ENCODE results near the gene CD248.

The CD248 gene

DNA sequence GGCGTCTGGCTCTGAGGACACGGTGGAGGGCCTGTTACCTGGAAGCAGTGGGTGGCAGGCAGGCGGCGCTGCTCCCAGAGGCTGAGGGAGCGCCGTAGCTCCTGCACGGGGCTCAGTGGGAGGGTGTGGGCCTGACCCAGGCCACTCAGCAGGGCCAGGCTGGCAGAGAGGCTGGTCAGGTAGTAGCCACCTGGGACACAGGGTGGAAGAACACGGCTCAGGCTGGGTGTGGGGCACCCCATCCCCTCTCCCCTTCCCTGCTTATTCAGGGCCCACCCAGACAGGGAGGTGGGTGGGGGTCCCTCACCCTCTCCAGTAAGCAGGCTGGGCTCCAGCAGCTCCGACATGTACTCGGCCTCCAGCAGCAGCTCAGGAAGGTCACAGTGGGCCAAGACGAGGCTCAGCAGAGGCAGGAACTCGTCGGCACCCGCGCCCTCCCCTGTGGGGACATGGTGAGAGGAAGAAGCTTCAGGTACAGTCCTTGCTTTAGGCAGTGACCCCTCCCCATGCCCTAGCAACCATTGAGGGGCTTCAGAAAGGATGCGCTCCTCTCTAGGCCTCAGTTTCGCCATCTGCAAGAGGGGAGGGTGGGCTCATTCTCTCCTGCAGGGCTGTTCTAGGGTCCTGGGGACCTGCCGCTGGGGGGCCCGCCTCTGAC lies 16.5 kb upstream of the CD248 start:
- TF ChIP-seq, protein P1, sequence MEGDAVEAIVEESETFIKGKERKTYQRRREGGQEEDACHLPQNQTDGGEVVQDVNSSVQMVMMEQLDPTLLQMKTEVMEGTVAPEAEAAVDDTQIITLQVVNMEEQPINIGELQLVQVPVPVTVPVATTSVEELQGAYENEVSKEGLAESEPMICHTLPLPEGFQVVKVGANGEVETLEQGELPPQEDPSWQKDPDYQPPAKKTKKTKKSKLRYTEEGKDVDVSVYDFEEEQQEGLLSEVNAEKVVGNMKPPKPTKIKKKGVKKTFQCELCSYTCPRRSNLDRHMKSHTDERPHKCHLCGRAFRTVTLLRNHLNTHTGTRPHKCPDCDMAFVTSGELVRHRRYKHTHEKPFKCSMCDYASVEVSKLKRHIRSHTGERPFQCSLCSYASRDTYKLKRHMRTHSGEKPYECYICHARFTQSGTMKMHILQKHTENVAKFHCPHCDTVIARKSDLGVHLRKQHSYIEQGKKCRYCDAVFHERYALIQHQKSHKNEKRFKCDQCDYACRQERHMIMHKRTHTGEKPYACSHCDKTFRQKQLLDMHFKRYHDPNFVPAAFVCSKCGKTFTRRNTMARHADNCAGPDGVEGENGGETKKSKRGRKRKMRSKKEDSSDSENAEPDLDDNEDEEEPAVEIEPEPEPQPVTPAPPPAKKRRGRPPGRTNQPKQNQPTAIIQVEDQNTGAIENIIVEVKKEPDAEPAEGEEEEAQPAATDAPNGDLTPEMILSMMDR (IDR thresholded peaks at IDR 0.05; ENCODE audit: insufficient read depth, low read length, poor library complexity, severe bottlenecking) = no peak
- no peak for TF ChIP-seq EZH2phosphoT487 (conservative IDR thresholded peaks at IDR 0.05; ENCODE audit: low read length)
- Histone ChIP-seq H3K4me2 (ENCODE audit: low read depth, low read length, poor library complexity, severe bottlenecking) (no peak overlapping the region), H3K9me2 (replicated peaks; ENCODE audit: insufficient read depth, low read length) (no peaks in the 10 kb centered on the region), H3K79me2 (ENCODE audit: insufficient read depth, low read length) (no peaks in the 10 kb centered on the region), H3K36me3 (ENCODE audit: low read length) (no peaks in the 10 kb centered on the region), H4K20me1 (ENCODE audit: low read depth, low read length) (no peaks in the 10 kb centered on the region), H3K9ac (ENCODE audit: low read length) (no peak overlapping the region), H3K27me3 (ENCODE audit: low read length) (no peaks in the 10 kb centered on the region), H3K27ac (ENCODE audit: low read depth, low read length) (no peak overlapping the region), H3K9me3 (ENCODE audit: insufficient read depth, low read length) (no peaks in the 10 kb centered on the region), H3F3A (ENCODE audit: insufficient read depth) (no peaks in the 10 kb centered on the region), H2AFZ (ENCODE audit: low read depth, low read length, severe bottlenecking) (no peak overlapping the region), H3K4me3 (ENCODE audit: insufficient read depth, low read length, poor library complexity, severe bottlenecking) (no peak overlapping the region)

DNA sequence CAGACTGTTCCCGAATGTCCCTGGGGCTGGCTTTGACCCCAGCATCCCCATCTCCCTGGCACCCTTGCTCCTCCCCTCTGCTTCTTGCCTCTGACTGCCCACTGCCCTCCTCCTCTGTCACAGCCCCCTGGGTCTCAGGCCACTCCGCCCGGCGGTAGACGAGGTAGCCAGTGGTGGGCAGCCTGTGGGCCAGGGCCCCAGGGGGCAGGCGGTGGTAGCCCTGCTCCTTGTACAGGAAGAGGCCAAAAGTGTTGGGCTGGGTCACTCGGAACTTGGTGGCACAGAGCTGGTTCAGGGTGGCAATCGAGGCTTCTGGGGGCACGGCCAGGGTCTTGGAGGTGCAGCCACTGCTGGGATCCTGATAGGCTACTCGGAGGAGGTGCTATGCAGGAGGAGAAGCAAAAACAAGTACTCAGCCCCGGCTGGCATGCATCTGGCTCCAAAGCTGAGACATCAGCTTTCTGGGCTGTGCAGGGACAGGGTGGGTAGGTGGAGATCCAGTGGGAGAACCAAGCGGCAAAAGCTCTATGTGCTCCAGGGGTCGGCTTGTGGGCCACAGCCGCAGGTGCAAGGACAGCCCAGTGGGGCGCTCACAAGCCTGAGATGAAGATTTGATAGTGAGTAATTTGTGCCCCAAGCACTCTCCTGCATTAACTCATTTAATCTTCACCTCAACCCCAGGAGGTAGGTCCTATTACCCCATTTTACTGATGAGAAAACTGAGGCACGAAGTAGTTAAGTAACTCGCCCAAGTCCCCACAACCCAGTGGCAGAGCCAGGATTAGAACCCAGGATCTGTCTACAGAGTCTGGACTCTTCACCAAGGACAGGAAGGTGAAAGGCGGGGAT lies 15.8 kb upstream of the CD248 start:
- TF ChIP-seq, protein P1 (IDR thresholded peaks at IDR 0.05; ENCODE audit: insufficient read depth, low read length, poor library complexity, severe bottlenecking) = no peak
- TF ChIP-seq EZH2phosphoT487 (conservative IDR thresholded peaks at IDR 0.05; ENCODE audit: low read length) = no peak
- H3K9me2 ChIP-seq (replicated peaks; ENCODE audit: insufficient read depth, low read length) = no peaks in the 10 kb centered on the region
- no peaks in the 10 kb centered on the region for H4K20me1 ChIP-seq (ENCODE audit: low read depth, low read length)
- no peaks in the 10 kb centered on the region for H3F3A ChIP-seq (ENCODE audit: insufficient read depth)
- H3K27me3 ChIP-seq (ENCODE audit: low read length) = no peaks in the 10 kb centered on the region
- H2AFZ ChIP-seq (ENCODE audit: low read depth, low read length, severe bottlenecking) = no peak overlapping the region
- no peaks in the 10 kb centered on the region for H3K79me2 ChIP-seq (ENCODE audit: insufficient read depth, low read length)
- no peak overlapping the region for H3K4me3 ChIP-seq (ENCODE audit: insufficient read depth, low read length, poor library complexity, severe bottlenecking)
- H3K4me2 ChIP-seq (ENCODE audit: low read depth, low read length, poor library complexity, severe bottlenecking) = no peak overlapping the region
- H3K9ac ChIP-seq (ENCODE audit: low read length) = no peak overlapping the region
- no peaks in the 10 kb centered on the region for H3K36me3 ChIP-seq (ENCODE audit: low read length)
- no peak overlapping the region for H3K27ac ChIP-seq (ENCODE audit: low read depth, low read length)
- H3K9me3 ChIP-seq (ENCODE audit: insufficient read depth, low read length) = no peaks in the 10 kb centered on the region

DNA sequence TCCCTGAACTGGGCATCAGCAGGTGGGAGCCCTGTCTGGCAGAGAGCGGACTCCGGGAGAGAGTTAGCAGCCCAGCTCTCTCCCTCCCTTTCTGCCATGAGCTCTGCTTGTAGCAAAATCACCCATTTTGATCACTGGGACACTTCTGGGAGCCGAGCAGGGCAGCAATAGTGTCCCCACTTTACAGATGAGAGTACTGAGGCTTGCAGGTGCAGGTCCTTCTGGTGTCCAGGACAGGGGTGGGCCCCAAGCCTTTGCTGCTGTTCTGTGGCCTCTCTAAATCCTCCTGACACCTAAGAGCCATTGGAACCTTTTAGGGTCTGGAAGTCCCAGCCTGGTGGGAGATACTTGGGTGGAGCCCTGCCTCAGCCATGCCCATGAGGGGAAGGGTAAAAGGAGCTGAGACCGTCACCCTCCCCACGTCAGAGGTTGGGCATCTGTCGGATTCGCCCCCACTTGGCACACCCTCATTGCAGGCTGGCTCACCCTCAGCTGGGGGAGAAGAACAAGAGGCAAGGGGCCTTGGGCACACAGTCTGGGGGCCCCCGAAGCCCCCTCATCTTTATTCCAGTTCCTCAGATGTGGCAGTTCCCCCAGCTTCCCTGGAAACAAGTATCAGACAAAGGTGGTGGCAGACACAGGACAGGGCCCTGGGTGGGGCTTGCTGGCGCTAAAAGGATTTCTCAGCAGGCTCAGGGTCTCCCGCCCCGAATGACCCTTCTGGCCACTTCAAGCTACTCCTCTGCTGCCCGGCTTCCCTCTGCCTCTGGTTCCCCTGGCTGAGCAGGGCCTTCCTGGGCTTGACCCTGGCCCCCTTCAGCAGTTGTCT lies 14.9 kb upstream of the CD248 start:
- TF ChIP-seq, protein P1 (IDR thresholded peaks at IDR 0.05; ENCODE audit: insufficient read depth, low read length, poor library complexity, severe bottlenecking) = no peak
- TF ChIP-seq EZH2phosphoT487 (conservative IDR thresholded peaks at IDR 0.05; ENCODE audit: low read length) = no peak
- no peaks in the 10 kb centered on the region for H3K9me2 ChIP-seq (replicated peaks; ENCODE audit: insufficient read depth, low read length)
- no peak overlapping the region for H2AFZ ChIP-seq (ENCODE audit: low read depth, low read length, severe bottlenecking)
- H3K27me3 ChIP-seq (ENCODE audit: low read length) = no peaks in the 10 kb centered on the region
- H3K36me3 ChIP-seq (ENCODE audit: low read length) = no peaks in the 10 kb centered on the region
- no peaks in the 10 kb centered on the region for H4K20me1 ChIP-seq (ENCODE audit: low read depth, low read length)
- no peaks in the 10 kb centered on the region for H3K9me3 ChIP-seq (ENCODE audit: insufficient read depth, low read length)
- H3K4me3 ChIP-seq (ENCODE audit: insufficient read depth, low read length, poor library complexity, severe bottlenecking) = no peak overlapping the region
- H3K27ac ChIP-seq (ENCODE audit: low read depth, low read length) = no peak overlapping the region
- no peaks in the 10 kb centered on the region for H3F3A ChIP-seq (ENCODE audit: insufficient read depth)
- no peak overlapping the region for H3K4me2 ChIP-seq (ENCODE audit: low read depth, low read length, poor library complexity, severe bottlenecking)
- no peak overlapping the region for H3K9ac ChIP-seq (ENCODE audit: low read length)
- no peaks in the 10 kb centered on the region for H3K79me2 ChIP-seq (ENCODE audit: insufficient read depth, low read length)
